ENCODE results near the gene HDAC4. TPM values are rescaled to one million over a fixed set of nuclear protein-coding genes. Genes with fewer than 3 reads are reported as not detected.

Gene HDAC4
- polyA plus RNA-seq, 5 donors = 7.9 to 11.8 (median 10.9) TPM

GRCh38 chr2:239224955-239225354 lies 175.9 kb downstream of the HDAC4 start:
- DNase-seq = no peak

GRCh38 chr2:239224199-239224570 lies 176.6 kb downstream of the HDAC4 start:
- DNase-seq = no peak

GRCh38 chr2:239223310-239224198 lies 177.3 kb downstream of the HDAC4 start:
- DNase-seq = no peak

- DNase-seq = peak; percentile 53 to 57
Measured at GRCh38 chr2:239222706-239223309, 178.0 kb downstream of the HDAC4 start.

GRCh38 chr2:239222312-239222660 lies 178.5 kb downstream of the HDAC4 start:
- peak; percentile 72 to 76 for DNase-seq

- no peak for DNase-seq
Measured at GRCh38 chr2:239220981-239221396, 179.8 kb downstream of the HDAC4 start.

- DNase-seq = no peak
Measured at GRCh38 chr2:239220341-239220740, 180.5 kb downstream of the HDAC4 start.

GRCh38 chr2:239216614-239217273 lies 184.1 kb downstream of the HDAC4 start:
- no peak for DNase-seq

- DNase-seq = no peak
Measured at GRCh38 chr2:239215988-239216613, 184.7 kb downstream of the HDAC4 start.

- DNase-seq = no peak
Measured at GRCh38 chr2:239215136-239215925, 185.5 kb downstream of the HDAC4 start.

GRCh38 chr2:239214725-239215124 lies 186.1 kb downstream of the HDAC4 start:
- no peak for DNase-seq

- no peak for DNase-seq
Measured at GRCh38 chr2:239213643-239214101, 187.1 kb downstream of the HDAC4 start.

- DNase-seq = no peak
Measured at GRCh38 chr2:239212929-239213642, 187.7 kb downstream of the HDAC4 start.

- no peak for DNase-seq
Measured at GRCh38 chr2:239212121-239212928, 188.5 kb downstream of the HDAC4 start.

- no peak for DNase-seq
Measured at GRCh38 chr2:239211396-239212094, 189.3 kb downstream of the HDAC4 start.

- no peak for DNase-seq
Measured at GRCh38 chr2:239209783-239210182, 191.0 kb downstream of the HDAC4 start.

GRCh38 chr2:239208465-239209180 lies 192.2 kb downstream of the HDAC4 start:
- DNase-seq = no peak

- DNase-seq = no peak
Measured at GRCh38 chr2:239206851-239207250, 194.0 kb downstream of the HDAC4 start.

All from right lung (tissue), 5 donors.